PFSK-1 (cell line): ENCODE data around the gene ATP11A.

ENCODE experiments used
- SIN3A ChIP-seq: IDR thresholded peaks from 2 replicates; pipeline ENCODE4 v1.6.1; 2012; ENCODE audit warnings: mild to moderate bottlenecking, low read length, moderate library complexity, borderline replicate concordance; ENCODE audit not compliant: insufficient read depth
- TAF1 ChIP-seq: IDR thresholded peaks from 2 replicates; pipeline ENCODE4 v1.6.1; 2012; ENCODE audit warnings: low read length, control low read depth, borderline replicate concordance; ENCODE audit not compliant: insufficient read depth

DNA sequence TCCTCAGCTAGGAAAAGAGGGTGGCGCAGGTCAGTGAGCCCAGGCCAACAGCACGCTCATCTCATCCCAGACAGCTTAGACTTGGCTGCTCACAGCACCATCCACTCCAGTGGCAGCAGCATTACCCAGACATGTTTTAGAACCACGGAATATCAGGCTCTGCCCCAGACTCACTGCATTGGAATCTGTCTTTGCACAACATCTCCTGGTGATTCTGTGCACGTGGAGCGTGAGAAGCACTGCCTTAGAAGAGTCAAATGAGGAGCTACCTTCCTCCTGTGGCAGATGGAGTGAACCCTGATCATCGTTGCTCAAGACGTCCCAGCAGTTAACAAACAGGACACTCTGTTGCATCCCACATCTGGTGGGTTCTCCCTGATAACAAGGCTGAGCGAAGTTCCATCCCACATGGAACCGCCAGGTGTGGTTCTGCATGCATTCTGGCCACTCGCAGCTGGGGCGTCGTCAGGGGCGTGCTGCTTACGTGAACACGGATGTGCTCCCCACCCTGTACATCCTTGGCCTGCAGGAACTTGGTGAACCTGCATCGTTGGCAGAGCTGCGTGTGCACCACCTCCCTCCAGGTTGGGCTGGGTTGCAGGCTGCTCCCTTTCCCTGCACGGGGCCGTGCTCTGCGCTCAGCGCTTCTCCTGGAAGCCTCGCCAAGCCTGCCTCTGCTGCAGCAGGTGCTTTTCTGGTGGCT lies 25.2 kb upstream of the ATP11A start:
- TF ChIP-seq TAF1: no peak
- no peak for TF ChIP-seq SIN3A
